GM12801 (cell line): ENCODE data around the gene LDLRAD2.

ENCODE experiments used
- TF ChIP-seq, protein P1 (sequence below): IDR thresholded peaks from one replicate; pipeline ENCODE4 v1.5.1; 2011; ENCODE audit warnings: control low read depth; ENCODE audit not compliant: insufficient read length; ENCODE audit errors: extremely low read depth

LDLRAD2 gene

DNA sequence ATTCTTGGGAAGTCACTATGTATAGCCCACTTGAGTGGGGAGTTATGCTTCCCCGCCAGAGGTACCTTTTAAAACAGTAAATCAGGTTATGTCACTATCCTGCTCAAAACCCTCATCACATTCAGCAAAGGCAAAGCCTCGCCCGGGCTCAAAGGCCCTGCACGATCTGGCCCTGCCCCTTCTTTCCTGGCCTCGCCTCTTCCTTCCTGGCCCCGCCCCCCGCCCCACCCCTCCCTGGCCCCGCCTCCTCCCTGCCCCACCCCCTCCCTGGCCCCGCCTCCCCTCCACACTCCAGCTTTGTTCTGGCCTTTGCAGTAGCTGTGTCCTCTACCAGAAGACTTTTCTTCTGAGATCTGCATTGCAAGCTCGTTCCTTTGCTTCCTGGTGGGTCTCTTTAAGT, 6.6 kb downstream of the LDLRAD2 start:
- TF ChIP-seq, protein P1, sequence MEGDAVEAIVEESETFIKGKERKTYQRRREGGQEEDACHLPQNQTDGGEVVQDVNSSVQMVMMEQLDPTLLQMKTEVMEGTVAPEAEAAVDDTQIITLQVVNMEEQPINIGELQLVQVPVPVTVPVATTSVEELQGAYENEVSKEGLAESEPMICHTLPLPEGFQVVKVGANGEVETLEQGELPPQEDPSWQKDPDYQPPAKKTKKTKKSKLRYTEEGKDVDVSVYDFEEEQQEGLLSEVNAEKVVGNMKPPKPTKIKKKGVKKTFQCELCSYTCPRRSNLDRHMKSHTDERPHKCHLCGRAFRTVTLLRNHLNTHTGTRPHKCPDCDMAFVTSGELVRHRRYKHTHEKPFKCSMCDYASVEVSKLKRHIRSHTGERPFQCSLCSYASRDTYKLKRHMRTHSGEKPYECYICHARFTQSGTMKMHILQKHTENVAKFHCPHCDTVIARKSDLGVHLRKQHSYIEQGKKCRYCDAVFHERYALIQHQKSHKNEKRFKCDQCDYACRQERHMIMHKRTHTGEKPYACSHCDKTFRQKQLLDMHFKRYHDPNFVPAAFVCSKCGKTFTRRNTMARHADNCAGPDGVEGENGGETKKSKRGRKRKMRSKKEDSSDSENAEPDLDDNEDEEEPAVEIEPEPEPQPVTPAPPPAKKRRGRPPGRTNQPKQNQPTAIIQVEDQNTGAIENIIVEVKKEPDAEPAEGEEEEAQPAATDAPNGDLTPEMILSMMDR, result no peak

DNA sequence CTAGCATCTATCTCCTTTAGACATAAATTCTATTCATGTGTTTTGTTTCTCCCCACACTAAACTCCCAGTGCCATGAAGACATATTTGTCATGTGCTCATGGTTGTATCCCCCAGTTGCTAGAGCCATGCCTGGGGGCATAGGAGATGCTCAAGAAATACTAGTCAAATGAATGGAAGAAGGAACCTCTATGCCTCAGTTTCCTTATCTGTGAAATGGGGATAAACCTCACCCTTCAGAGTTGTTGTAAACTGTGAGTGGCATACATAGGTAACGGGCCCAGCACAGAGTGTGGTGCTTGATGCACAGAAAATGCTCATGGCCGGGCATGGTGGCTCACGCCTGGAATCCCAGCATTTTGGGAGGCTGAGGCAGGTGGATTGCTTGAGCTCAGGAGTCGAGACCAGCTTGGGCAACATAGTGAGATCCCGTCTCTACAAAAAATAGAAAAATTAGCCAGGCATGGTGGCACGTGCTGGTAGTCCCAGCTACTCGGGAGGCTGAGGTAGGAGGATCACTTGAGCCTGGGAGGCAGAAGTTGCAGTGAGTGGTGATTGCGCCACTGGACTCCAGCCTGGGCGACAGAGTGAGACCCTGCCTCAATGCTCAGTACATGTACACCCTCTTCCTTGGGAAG, 8.7 kb downstream of the LDLRAD2 start:
- TF ChIP-seq, protein P1, result no peak

- TF ChIP-seq, protein P1, result no peak
Observed at GRCh38 chr1:21821385-21822019, 9.4 kb downstream of the LDLRAD2 start.

GRCh38 chr1:21822349-21822748, 10.3 kb downstream of the LDLRAD2 start:
- TF ChIP-seq, protein P1, result no peak

- TF ChIP-seq, protein P1, result no peak
Observed at GRCh38 chr1:21823206-21823979, 11.3 kb downstream of the LDLRAD2 start.

DNA sequence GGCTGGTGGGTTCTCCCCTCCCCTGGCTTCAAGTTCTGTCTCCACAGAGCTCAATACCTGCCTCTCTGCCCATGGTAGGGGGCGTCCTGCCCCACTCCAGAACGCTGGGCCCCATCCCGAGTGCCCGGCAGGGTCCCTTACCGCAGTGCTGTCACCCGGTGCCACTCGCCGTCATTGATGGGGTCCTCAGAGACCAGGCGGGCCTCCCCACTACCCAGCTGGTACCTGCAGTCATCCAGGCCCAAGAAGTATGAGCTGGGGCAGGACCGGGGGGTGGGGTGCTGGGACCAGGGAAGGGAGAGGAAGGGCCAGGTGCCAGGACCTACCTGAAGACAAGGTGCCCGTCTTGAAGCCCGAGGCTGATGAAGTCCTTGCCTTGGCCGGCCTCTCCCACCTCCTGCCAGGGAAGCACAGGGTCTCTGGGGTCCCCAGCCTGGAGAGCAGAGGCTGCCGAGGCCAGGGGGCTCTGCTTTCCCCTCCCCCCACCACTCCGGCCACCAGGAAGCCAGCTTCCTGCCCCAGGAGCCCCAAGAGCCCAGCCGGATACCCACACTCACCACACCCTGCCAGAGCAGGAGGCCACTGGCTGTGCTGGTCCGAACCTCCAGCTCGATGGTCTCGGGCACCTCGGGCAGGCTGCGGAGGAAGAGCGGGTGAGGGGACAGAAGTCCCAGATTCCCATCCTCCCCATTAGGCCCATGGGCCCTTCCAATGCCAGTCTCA, 12.1 kb downstream of the LDLRAD2 start:
- TF ChIP-seq, protein P1, result no peak

DNA sequence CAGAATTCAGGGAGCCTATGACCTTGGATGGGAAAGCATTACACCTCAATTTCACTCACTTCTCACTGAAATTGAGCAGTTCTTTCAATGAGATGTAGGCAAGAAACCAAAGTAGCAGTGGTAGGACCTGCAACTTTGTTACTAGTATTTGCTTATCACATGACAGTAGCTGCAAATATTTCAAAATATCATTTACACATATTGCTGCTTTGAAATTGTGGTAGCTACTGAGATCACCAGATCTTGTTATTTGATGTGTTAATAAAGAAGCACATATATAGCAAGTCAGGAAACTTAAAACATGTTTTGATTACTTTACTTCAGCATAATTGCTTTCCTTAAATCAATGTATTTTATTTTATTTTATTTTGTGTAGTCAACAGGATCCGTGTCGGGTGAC, 12.9 kb downstream of the LDLRAD2 start:
- TF ChIP-seq, protein P1, result no peak
